ENCODE data around the gene RACK1.

DNA sequence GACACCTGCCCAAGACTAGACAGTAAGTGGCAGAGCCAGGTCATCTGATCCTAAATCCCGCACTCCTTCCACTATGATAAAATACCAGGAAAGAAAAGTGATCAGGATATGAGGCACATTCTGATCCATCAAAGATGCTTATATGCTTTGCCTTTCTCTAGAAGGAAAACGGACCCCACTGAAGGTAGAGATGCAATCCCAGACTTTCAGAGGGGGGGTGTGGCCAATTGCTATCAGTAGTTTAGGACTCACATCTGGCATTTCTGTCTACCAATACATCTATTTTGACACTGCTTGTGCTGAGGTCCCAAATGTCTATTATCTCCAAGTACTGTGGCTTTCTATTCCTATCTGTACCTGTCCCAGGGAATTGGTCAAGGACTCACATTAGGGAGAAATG is 15.6 kb upstream of the RACK1 start:
- TF ChIP-seq ZNF431 (CRISPR knock-in tag; IDR thresholded peaks at IDR 0.05; ENCODE audit: borderline replicate concordance, low read depth) (no peak), SNAPC2 (CRISPR knock-in tag; IDR thresholded peaks at IDR 0.05) (no peak), NR1H2 (CRISPR knock-in tag; IDR thresholded peaks at IDR 0.05; ENCODE audit: borderline replicate concordance, low read depth) (no peak), CTCF (CRISPR knock-in tag; IDR thresholded peaks at IDR 0.05) (no peak), ZNF75D (CRISPR knock-in tag; IDR thresholded peaks at IDR 0.05; ENCODE audit: borderline replicate concordance) (no peak)

All from HepG2 (cell line).